Small intestine (tissue), 7 donors: ENCODE data around the gene CFAP46. TPM values are rescaled to one million over a fixed set of nuclear protein-coding genes. Genes with fewer than 3 reads are reported as not detected.
"Not testable (repeated sequence)": the region's sequence is repeated elsewhere in the genome, so short reads cannot be mapped to it uniquely, and the experiment has no call there.

Source experiments
- DNase-seq, 2 donors: peaks; one replicate each; pipeline versions ENCODE4 v3.0.0 to v3.0.0-alpha.2; 2013
- FAIRE-seq: peaks from 2 replicates; lab custom pipeline; 2012; peaks lifted over from hg19 to GRCh38; lab: Jason Lieb, UNC
- H3K27ac ChIP-seq, 3 donors: one replicate each; pipeline ENCODE4 v1.5.1; 2013; ENCODE audit warnings: low read length in 2 of 3, mild to moderate bottlenecking in 2 of 3, control low read depth in 1 of 3, inconsistent platforms in 1 of 3, low read depth in 1 of 3, moderate library complexity in 1 of 3
- H3K27me3 ChIP-seq, 3 donors: one replicate each; pipeline ENCODE4 v1.6.1; 2013; ENCODE audit warnings: low read length in 3 of 3, inconsistent platforms in 1 of 3; ENCODE audit not compliant: control insufficient read depth in 3 of 3, insufficient read depth in 3 of 3
- H3K36me3 ChIP-seq, 3 donors: one replicate each; pipeline ENCODE4 v1.6.1; 2013; ENCODE audit warnings: low read length in 3 of 3, inconsistent platforms in 1 of 3, low read depth in 1 of 3, mild to moderate bottlenecking in 1 of 3, moderate library complexity in 1 of 3; ENCODE audit not compliant: control insufficient read depth in 3 of 3, insufficient read depth in 2 of 3
- H3K4me1 ChIP-seq, 3 donors: one replicate each; pipeline ENCODE4 v1.6.1; 2013; ENCODE audit warnings: low read length in 2 of 3, inconsistent platforms in 1 of 3, low read depth in 1 of 3, mild to moderate bottlenecking in 1 of 3, moderate library complexity in 1 of 3; ENCODE audit not compliant: control insufficient read depth in 3 of 3, insufficient read depth in 2 of 3
- H3K4me3 ChIP-seq, 3 donors: one replicate each; pipeline ENCODE4 v1.5.1; 2013; ENCODE audit warnings: low read length in 3 of 3, control low read depth in 1 of 3, inconsistent platforms in 1 of 3, low read depth in 1 of 3, mild to moderate bottlenecking in 1 of 3, moderate library complexity in 1 of 3
- H3K9me3 ChIP-seq, 2 donors: one replicate each; pipeline ENCODE4 v1.6.1; 2013; ENCODE audit warnings: low read depth in 1 of 2, low read length in 1 of 2; ENCODE audit not compliant: control insufficient read depth in 2 of 2, insufficient read depth in 1 of 2
- WGBS, 3 donors: extraction: QIAGEN DNeasy Blood & Tissue Kit; methylation state at CpG; one replicate each; pipeline ENCODE4 v1.1.7; 2013; 5-methylcytosine and 5-hydroxymethylcytosine counted together
- polyA plus RNA-seq, 4 donors: library from polyadenylated mRNA; stranded (reverse) in 3 of 4; unstranded in 1 of 4; fragments of 200-250 nt in 3 of 4; fragments of 120-200 nt in 1 of 4; gene quantifications; one replicate each; pipeline versions ENCODE4 v1.2.1 to v1.2.3, GENCODE V29; 2013
- donor health status: healthy with polysubstance abuse.
- donor health status: control.
- donor health status: control.
- donor health status: Bipolar disorder and iron deficiency.
- donor health status: healthy.

The CFAP46 gene
- polyA plus RNA-seq, 4 donors, result 0.27 to 0.43 TPM; not detected in 2

DNA sequence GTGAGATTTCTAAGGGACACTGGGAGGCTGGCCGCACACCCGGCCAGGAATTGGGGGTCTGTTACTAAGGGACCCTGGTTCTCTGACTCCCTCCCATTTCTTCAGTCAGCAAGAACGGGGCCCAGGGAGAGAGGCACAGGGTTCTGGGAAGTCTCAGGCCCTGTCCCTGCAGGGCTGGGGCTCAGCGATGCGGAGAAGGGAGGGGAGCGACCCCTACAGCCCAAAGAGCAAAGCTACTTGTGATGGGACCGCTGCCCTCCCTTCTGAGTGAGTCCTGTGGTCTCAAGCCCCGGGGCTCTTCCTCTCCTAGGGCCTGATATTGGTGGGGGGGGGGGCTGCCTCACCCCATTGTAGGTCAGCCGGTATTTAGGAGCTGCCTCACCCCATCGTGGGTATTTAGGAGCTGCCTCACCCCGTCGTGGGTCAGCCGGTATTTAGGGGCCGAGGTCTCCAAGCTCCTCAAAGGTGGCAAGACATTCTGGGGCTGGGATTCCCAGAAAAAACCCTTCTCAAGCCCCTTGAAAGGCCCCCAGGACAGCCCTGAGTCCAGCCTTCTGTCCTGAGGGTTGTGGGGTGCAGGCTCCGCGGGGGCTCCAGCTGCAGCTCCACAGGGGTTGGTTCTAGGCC lies 139.6 kb downstream of the CFAP46 start:
- no peaks in the 10 kb centered on the region for H3K36me3 ChIP-seq
- 69 to 82% (median 71%) methylated on average over 16 of the region's 16 CpGs for WGBS, 3 donors
- H3K4me1 ChIP-seq, result no peaks in the 10 kb centered on the region
- no peak for DNase-seq
- H3K9me3 ChIP-seq, result peaks cover 0 to 6% of the 10 kb centered on the region in 2 donors
- no peak for FAIRE-seq
- H3K27ac ChIP-seq, result no peak overlapping the region
- H3K4me3 ChIP-seq, result no peak overlapping the region
- peaks cover 0 to 2% (median 0%) of the 10 kb centered on the region in 3 donors for H3K27me3 ChIP-seq

DNA sequence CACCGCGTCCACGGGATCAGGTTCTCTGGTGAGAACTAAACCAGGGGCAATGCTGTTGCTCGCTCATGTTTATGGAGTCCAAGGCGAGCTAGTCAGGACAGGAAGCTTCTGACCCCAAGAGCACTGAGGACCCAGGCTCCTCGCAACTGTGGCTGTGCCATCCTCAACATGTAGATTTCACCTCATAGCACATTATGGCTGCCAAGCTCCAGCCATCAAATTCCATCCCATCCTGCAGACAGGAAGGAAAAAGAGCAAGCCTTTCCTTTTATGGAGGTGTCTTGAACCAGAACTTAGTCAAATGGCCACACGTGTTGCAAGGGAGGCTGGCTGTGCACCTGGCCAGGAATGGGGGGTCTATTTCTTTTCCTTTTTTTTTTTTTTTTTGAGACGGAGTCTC lies 140.3 kb downstream of the CFAP46 start:
- H3K4me3 ChIP-seq, result no peak overlapping the region
- DNase-seq, result no peak
- WGBS, 3 donors, result 85 to 94% (median 91%) methylated on average over 8 of the region's 8 CpGs
- H3K27ac ChIP-seq, result no peak overlapping the region
- FAIRE-seq, result no peak
- H3K36me3 ChIP-seq, result no peaks in the 10 kb centered on the region
- no peaks in the 10 kb centered on the region for H3K4me1 ChIP-seq
- peaks cover 0 to 6% of the 10 kb centered on the region in 2 donors for H3K9me3 ChIP-seq
- H3K27me3 ChIP-seq, result peaks cover 0 to 2% (median 0%) of the 10 kb centered on the region in 3 donors

DNA sequence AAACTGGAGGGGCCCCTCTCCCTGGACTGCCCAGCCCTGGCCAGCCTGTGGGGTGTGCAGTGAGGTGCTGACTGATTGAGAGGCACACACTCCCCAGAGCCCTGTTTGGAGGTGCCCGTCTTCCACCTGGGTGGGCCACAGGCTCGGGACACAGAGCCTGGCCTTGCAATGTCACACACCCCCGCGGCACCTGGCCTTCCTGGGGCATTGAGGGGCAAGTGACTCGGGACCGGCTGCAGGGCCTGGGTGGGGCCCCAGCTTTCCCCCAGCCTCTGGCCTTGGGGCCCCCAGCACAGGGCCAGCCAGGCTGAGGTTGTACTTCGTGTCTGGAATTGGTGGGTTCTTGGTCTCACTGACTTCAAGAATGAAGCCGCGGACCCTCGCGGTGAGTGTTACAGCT lies 142.5 kb downstream of the CFAP46 start:
- DNase-seq (no peak), FAIRE-seq (no peak)
- Histone ChIP-seq H3K27me3 (peaks cover 0 to 2% (median 0%) of the 10 kb centered on the region in 3 donors), H3K4me1 (no peaks in the 10 kb centered on the region), H3K27ac (no peak overlapping the region), H3K9me3 (peaks cover 0 to 6% of the 10 kb centered on the region in 2 donors), H3K36me3 (no peaks in the 10 kb centered on the region), H3K4me3 (no peak overlapping the region)
- WGBS, 3 donors, result 89 to 98% (median 90%) methylated on average over 10 to 11 of the region's 11 CpGs

DNA sequence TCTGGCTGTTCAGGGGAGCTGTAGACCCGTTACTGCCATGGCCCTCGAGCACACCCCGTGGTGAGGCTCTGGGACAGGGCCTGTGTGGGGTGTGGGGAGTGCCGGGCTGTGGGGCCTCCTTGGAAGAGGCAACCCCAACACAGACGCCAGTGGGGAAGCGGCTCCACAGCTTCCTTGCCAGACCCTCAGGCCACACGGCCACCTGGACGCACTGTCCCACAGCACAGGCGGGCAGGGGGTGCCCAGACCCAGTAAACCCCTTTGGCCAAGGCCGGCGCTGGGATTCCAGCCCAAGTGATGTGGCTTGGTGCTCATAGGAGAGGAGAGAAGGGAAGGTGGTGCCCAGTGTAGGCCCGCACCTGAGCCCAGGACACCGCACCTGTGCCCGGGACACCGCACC lies 143.5 kb downstream of the CFAP46 start:
- FAIRE-seq (no peak), DNase-seq (no peak)
- 83 to 91% (median 89%) methylated on average over 10 to 15 of the region's 15 CpGs for WGBS, 3 donors
- Histone ChIP-seq H3K27ac (no peak overlapping the region), H3K9me3 (peaks cover 0 to 6% of the 10 kb centered on the region in 2 donors), H3K4me3 (no peak overlapping the region), H3K4me1 (no peaks in the 10 kb centered on the region), H3K27me3 (peaks cover 0 to 2% (median 0%) of the 10 kb centered on the region in 3 donors), H3K36me3 (no peaks in the 10 kb centered on the region)

DNA sequence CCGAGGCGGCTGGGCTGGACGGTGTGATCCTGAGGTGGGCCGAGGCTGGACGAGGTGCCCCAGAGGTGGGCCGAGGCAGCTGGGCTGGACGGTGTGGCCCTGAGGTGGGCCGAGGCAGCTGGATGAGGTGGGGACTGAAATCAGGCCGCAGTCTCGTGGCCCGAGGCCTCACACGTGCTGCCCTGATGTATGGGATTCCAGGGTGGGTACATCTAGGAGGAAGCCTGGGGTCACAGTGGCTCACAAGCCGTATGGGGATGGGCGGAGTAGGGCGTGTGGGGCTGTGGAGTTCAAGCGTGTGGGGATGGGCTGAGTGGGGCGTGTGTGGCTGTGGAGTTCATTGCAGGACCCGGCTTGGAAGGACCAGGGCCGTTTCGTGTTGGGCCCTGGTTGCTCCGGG lies 144.0 kb downstream of the CFAP46 start:
- WGBS, 3 donors, result 80 to 87% (median 86%) methylated on average over 20 to 21 of the region's 21 CpGs
- Histone ChIP-seq H3K9me3 (peaks cover 0 to 6% of the 10 kb centered on the region in 2 donors), H3K27ac (no peak overlapping the region), H3K36me3 (no peaks in the 10 kb centered on the region), H3K27me3 (peaks cover 0 to 2% (median 2%) of the 10 kb centered on the region in 3 donors), H3K4me1 (no peaks in the 10 kb centered on the region), H3K4me3 (no peak overlapping the region)
- FAIRE-seq (no peak), DNase-seq (no peak)

DNA sequence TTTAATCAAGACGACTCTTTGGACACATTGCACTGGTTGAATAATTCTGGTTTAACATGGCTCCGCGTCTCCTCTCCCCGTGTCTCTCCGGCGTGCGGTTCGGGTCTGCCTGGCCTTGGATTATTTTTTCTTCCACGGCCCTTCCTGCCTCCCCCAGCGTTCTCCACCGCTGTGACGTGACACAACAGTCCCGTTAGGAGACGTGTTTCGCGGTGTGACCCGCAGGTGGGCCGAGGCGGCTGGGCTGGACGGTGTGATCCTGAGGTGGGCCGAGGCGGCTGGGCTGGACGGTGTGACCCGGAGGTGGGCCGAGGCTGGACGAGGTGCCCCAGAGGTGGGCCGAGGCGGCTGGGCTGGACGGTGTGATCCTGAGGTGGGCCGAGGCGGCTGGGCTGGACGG lies 144.4 kb downstream of the CFAP46 start:
- not testable (repeated sequence) for H3K27me3 ChIP-seq, H3K4me3 ChIP-seq, DNase-seq, H3K9me3 ChIP-seq, FAIRE-seq, H3K36me3 ChIP-seq, H3K4me1 ChIP-seq, H3K27ac ChIP-seq
- 89 to 91% (median 91%) methylated on average over 21 to 32 of the region's 32 CpGs for WGBS, 3 donors

DNA sequence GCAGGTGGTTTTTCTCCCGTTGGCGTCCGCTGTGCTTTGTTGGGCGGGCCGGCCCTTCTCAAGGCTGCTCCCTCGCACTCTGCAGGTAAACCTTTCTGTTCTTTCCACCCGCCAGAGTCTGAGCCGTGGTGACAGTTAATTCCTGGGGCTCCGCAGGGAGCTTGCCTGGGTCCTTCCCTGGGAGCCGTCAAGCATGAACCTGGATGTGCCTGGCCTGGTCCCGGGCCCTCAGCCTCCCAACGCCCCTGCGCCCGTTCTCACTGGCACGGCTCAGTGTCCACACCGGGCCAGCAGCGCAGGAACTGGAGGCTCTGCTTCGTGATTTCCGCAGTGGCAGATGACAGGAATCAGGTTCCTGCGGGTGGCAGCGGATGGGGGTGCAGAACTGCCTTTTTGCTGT lies 145.5 kb downstream of the CFAP46 start:
- no peaks in the 10 kb centered on the region for H3K36me3 ChIP-seq

DNA sequence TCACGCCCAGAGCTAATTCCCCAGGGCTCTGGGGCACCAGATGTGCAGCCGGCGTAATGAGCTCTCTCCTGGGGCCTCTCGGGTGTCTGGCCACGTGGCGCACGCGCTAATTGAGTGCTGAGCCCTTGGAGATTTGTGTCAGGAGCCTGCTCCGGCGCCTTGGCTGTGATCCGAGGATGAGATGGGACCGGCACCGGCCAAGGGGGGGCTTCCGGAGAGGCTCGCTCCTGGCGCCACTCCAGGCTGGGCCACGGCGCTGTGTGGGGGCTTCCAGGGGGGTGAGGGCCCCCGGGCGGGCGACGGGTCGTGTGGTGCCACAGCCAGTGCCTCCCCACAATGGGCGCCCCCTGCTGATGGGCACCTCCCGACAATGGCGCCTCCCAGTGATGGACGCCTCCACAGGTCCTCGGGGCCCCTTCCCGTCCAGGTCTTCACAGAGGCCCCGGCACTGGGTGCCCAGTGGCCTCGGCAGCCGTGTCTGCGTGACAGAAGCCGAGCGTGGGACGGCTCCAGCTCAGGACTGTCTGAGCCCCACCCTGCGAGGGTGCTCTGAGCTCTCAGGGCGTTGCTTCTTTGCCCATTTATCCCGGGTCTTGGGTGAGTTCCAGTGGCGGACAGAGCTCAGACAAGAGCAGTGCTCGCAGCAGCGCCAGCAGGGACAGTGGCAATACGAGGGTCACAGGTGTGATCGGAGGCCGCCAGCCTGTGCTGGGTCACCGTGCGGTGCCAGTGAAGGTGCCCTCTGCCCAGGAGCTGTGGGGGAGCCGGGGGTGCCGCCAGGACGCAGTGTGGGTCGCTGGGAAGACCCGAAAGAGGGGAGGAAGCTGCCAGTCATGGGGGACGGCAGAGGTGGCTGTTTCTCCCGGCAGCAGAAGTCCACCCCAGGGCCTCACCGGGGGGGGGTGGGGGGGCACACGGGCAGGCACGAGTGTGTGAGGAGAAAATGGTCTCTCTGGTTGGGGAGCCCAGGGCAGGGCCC lies 148.2 kb downstream of the CFAP46 start:
- WGBS, 3 donors, result 56 to 67% (median 57%) methylated on average over 48 to 57 of the region's 57 CpGs
- FAIRE-seq (no peak), DNase-seq (no peak)
- Histone ChIP-seq H3K27ac (no peak overlapping the region), H3K27me3 (peaks cover 3 to 23% (median 7%) of the 10 kb centered on the region in 3 donors), H3K36me3 (no peaks in the 10 kb centered on the region), H3K9me3 (no peaks in the 10 kb centered on the region), H3K4me3 (no peak overlapping the region), H3K4me1 (no peaks in the 10 kb centered on the region)

More for the DNA sequence above, 145.5 kb downstream of the CFAP46 start:
- Histone ChIP-seq H3K27ac (no peak overlapping the region), H3K4me1 (no peaks in the 10 kb centered on the region), H3K27me3 (peaks cover 0 to 2% (median 1%) of the 10 kb centered on the region in 3 donors), H3K4me3 (no peak overlapping the region), H3K9me3 (peaks cover 0 to 2% of the 10 kb centered on the region in 2 donors)
- FAIRE-seq, result no peak
- DNase-seq, result no peak
- WGBS, 3 donors, result 74 to 83% (median 80%) methylated on average over 20 to 21 of the region's 21 CpGs
